T-helper 22 cell (primary cell): ENCODE data around the gene ZNF609.
"Not testable (repeated sequence)": the region's sequence is repeated elsewhere in the genome, so short reads cannot be mapped to it uniquely, and the experiment has no call there.

Source experiments
- DNase-seq: peaks from one replicate; pipeline ENCODE4 v3.0.0-alpha.2; 2020; ENCODE audit warnings: low read depth

Gene ZNF609

DNA sequence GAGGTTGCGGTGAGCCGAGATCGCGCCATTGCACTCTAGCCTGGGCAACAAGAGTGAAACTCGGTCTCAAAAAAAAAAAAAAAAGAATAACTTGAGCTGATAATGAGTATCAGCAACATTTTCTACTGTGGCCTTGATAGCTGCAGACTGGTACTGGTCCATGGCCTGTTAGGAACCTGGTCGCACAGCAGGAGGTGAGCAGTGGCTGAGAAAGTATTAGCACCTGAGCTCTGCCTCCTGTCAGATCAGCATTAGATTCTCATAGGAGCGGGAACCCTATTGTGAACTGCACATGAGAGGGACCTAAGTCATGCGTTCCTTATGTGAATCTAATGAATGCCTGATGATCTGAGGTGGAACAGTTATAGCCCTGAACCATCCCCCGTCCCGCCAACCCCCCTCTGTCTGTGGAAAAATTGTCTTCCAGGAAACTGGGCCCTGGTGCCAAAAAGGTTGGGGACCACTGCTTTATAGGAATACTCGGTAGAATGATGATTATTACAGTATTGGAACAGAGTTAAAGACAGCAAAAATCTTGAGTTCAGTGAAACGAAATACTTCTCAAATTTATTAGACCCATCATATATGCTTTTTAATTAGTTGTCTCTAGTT lies 126.0 kb downstream of the ZNF609 start:
- DNase-seq: no peak

DNA sequence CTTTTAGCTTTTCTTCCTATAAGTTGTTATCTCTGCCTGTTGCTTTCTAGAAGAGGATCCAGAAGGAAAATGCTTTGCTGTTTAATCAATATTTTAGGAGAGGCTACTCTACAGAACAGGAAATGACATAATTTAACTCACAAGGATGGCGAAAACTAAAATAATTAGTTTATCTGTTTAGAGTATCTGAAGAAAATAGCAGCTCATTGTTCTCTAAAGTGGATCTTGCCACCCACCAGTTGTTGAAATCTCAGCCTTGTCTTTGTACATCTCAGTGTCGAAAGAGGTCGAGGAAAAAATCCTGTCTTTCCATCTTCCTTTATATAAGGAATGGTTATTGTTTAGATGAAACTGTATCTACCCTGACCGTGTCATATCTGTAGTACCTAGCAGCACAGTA lies 126.6 kb downstream of the ZNF609 start:
- DNase-seq: no peak

GRCh38 chr15:64589435-64590084 lies 129.2 kb downstream of the ZNF609 start:
- DNase-seq: no peak

DNA sequence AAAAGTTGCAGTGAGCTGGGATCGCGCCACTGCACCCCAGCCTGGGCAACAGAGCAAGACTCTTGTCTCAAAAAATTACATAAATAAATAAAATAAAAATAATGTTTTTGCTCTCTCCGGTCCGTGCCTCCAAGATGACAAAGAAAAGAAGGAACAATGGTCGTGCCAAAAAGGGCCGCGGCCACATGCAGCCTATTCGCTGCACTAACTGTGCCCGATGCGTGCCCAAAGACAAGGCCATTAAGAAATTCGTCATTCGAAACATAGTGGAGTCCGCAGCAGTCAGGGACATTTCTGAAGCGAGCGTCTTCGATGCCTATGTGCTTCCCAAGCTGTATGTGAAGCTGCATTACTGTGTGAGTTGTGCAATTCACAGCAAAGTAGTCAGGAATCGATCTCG lies 132.5 kb downstream of the ZNF609 start:
- DNase-seq: not testable (repeated sequence)

- DNase-seq: no peak
Measured at GRCh38 chr15:64596701-64597476, 136.5 kb downstream of the ZNF609 start.

DNA sequence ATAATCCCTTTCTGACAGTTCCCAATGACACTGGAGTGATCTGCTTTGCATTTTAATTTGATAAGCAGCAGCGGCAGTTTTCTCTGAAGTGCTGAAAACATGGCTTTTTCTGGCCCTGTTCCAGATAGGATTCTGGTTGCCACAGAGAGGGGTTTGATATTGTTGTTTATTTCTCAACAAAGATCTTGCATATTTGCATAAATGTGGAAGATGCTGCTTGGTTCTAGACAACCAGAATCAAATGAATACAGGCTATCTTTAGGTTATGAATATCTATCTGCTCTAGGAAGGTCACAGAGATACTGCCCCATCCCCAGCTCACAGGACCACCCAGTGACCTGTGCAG lies 137.1 kb downstream of the ZNF609 start:
- no peak for DNase-seq

- no peak for DNase-seq
Measured at GRCh38 chr15:64599226-64599625, 138.8 kb downstream of the ZNF609 start.

DNA sequence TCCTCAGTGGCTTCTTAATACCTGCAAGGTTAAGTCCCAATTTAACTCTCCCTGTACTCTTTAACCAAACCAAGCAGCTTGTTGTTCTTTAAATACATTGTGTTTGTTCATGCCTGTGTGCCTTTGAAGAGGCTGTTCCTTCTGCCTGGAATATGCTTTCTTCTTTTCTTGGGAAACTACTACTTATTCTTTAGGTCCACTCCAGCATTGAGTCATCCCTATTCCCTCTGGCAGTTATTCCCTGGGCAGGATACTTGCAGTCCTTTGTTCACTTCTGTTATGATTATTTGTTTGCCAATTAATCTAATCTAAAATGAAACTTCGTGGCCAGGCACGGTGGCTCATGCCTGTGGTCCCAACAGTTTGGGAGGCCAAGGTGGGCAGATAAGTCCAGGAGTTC lies 139.3 kb downstream of the ZNF609 start:
- no peak for DNase-seq

DNA sequence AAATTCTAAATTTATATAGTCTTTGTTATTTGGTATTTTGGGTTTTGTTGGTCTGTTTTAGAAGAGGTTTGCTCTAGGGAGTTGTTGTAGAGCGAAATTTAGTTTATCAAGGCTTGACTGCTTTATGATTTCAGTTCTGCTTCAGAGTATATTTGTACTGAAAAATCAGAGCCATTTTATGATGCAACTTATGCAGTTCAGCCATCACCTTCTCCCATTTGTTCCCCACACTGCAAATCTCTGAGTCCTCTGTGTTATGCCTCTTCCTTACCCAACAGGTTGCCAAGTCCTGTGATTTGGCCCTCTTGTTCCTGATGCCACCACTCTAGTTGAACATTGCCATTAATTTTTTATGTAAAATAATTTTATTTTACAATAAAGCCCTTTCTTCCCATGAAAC lies 140.4 kb downstream of the ZNF609 start:
- DNase-seq: no peak

- no peak for DNase-seq
Measured at GRCh38 chr15:64604319-64604718, 143.9 kb downstream of the ZNF609 start.

DNA sequence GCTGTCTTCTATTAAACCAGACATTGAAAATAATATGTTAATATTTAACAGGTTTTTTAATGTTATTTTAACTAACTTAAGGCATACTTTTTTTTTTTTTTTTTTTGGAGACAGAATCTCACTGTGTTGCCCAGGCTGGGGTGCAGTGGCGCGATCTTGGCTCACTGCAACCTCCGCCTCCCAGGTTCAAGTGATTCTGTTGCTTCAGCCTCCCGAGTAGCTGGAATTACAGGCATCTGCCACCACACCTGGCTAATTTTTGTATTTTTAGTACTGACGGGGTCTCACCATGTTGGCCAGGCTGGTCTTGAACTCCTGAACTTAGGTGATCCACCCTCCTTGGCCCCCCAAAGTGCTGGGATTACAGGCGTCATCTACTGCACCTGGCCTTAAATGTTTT lies 147.0 kb downstream of the ZNF609 start:
- DNase-seq: not testable (repeated sequence)

DNA sequence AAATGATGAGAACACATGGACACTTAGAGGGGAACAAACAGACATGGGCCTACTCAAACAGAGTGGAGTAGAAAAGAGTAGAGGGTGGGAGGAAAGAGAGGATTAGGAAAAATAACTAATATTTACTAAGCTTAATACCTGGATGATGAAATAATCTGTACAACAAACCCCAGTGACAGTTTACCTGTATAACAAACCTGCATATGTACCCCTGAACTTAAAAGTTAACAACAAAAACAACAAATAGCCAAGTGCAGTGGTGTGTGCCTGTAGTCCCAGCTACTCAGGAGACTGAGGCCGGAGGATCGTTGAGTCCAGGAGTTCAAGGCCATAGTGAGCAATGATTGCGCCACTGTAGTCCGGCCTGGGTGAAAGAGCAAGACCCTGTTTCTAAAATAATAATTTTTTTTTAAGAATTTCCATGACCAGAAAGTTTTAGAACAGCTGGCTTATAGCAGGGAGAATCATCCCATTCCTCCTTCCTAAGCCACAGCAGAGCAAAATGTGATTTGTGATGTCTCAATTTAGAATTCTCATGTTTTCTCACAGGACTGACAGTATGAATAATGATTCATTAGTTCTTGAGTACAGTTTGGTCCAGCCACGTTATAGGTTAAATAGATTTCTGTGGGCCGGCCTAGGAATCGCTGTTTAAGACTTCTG lies 150.0 kb downstream of the ZNF609 start:
- no peak for DNase-seq

- DNase-seq: no peak
Measured at GRCh38 chr15:64611085-64611725, 150.8 kb downstream of the ZNF609 start.

GRCh38 chr15:64614519-64614918 lies 154.1 kb downstream of the ZNF609 start:
- no peak for DNase-seq

DNA sequence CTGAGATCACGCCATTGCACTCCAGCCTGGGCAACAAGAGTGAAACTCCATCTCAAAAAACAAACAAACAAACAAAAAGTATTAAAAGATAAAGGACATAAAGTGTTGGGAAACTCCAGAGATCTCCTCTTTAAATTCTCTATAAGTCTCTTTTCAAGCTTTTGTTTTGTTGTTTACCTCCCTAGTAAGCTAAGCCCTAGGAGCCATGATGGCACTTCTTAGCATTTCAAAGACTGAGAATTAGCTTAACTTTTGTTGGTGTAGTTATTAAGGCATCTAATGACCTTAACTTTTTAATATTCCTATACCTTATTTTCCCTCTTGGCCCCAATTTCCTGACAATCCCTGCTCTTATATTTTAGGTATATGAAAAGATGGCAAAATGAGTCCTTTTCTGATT lies 157.3 kb downstream of the ZNF609 start:
- no peak for DNase-seq

DNA sequence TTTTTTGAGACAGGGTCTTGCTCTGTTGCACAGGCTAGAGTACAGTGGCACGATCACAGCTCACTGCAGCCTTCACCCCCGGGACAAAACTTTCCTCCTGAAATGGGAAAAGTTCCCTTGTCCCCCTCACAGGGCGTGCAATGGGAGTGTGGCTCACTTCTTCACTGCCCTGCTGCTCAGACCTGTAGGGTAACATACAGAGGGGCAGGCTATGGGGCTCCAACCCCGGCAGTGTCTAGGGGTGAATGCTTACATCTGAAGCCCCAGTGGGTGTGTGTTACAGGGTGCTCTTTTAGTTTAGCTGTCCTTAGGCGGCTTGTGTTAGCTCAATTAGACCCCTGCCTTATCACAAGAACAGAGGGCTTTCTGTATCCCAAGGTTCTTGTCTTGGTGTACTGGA lies 157.8 kb downstream of the ZNF609 start:
- DNase-seq: no peak

- no peak for DNase-seq
Measured at GRCh38 chr15:64618540-64618939, 158.2 kb downstream of the ZNF609 start.

GRCh38 chr15:64619880-64620839 lies 159.8 kb downstream of the ZNF609 start:
- DNase-seq: no peak

DNA sequence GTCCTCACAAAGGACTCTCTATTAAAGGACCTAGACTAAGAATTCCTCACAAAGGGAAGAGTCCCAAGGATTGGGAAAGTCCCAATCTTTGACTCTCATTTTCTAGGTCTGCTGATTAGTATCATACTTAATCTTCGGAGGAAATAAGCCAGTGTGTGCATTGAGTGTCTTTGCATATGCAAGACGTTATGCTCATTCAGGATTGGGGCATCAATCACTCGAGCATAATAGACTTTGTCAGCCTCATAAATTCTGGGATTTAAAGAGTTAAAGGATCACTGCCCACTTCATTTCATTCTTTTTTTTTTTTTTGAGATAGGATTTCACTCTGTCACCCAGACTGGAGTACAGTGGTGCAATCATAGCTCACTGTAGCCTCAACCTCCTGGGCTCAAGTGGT lies 160.7 kb downstream of the ZNF609 start:
- no peak for DNase-seq

DNA sequence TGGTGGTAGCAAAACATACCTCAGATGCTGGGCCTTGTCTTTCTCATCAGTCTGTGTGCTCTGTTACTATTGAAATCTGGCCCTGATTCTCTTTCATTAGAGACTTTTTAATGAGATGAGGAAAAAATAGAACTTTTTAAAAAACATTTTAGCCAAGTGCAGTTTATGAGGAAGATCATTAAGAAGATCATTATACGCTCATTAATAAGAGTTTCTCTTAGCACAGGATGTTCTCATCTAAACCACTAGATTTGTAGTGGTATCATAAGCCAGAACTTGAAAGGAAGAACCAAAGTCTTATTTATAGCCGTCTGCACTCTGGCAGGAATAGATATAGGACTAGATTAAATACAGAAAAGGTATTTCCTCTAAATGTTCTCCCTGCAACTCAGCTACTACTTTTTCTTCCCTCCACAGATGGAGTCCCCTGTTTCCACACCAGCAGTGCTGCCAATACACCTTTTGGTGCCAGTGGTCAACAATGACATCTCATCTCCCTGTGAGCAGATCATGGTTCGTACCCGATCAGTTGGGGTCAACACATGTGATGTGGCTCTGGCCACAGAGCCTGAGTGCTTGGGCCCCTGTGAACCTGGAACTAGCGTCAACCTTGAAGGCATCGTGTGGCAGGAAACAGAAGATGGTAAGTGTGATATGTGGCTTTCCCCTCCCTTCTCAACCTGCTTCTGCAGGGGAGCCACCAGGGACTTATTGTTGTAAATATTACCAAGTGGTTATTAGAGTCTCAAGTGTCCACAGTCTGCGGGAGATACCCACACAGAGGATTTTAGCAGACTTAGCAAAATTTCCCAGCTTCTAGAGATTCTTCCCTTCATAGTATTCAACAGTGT lies 162.3 kb downstream of the ZNF609 start:
- peak; percentile 42 for DNase-seq
